GM21717 (cell line): ENCODE data around the gene LPGAT1.

Experiments
- ATAC-seq: cut with Tn5 transposase; IDR thresholded peaks from one replicate; pipeline ENCODE4 v1.9.1; 2021; ENCODE audit warnings: mild to moderate bottlenecking, moderate library complexity; ENCODE audit not compliant: unreplicated experiment

LPGAT1 gene

DNA sequence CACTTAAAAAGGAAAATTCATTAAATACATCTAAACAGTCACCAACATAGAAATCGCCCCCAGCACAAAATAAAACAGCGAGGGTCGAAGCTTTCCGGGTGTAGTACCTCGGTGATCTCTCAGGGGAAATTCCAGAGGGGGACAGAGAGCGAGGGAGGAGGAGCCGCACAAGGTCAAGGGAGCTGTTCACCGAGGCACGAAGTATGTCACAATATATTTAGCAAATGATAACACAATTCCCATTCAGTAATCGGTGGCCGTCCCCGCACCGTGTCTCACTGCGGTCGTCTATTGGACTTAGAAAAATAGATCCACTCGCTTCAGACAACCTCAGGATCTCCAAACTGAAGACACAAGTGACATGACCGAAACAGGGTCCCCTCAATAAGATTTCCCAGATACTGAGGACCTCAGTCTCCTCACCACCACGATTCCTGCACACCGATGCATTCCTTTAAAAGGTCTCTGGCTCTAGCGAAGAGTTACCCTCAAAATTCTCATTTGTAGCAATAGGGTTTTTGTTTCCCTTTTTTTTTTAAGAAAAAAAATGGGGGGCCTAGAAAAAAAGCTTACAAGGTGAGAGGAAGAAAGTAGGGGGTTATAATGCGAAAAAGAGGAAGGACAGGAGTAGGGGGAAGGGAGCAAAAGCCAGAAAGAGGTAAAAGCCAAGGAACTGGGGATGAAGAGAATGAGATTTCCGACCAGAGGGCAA, 1.1 kb downstream of the LPGAT1 start:
- ATAC-seq, result no peak

DNA sequence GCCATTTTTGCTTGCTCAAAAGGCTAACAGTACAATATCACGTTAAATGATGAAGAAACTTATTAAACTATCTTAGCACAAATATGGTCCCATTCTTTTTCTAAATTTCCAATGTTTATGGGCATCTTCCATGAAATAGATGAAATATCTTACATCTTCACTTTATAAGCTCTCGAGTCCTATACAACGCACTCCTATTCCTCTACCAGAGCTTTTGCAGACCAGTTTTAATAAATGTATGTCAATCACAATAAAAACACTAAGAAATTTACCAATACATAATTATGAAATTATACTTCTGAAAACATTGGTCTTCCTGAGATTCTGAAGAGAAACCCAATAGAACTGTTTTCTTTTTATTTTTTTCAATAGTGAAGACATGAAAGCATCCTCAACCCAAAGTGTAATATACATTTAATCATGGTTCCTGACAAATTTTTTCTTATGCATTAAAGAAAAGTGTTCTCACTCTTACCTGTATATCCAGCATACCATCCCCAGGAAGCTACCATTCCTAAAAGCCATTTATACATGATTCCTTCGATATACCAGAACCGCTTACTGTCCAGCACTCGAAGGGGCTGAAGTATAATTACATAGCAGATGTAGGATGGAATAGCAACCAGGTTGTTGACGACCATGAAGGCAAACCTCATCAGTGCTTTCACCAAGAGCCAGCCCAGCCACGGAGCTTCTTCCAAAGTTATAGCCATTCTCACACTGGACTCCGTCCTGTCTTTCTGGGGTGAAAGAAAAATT, 1.8 kb downstream of the LPGAT1 start:
- ATAC-seq, result no peak

- no peak for ATAC-seq
Measured at GRCh38 chr1:211827051-211827450, 3.5 kb downstream of the LPGAT1 start.

DNA sequence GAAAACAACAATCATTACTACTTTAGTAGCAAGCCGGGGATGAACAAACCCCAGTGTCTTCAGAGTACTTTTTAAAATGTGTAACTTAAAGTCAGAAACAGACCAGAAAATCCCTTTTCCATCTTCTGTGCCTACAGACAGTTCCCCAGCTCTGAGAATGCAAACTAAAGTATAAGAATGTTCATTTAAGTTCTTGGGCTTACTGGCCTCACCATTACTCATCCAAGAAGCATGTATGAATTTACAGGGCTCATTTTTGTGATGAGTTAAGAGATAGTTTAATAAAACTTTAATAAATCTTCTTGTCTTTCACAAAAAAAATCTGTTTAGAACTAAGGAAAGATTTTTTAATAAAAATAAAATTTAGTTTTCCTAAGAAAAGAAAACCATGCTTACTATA, 4.6 kb downstream of the LPGAT1 start:
- no peak for ATAC-seq

DNA sequence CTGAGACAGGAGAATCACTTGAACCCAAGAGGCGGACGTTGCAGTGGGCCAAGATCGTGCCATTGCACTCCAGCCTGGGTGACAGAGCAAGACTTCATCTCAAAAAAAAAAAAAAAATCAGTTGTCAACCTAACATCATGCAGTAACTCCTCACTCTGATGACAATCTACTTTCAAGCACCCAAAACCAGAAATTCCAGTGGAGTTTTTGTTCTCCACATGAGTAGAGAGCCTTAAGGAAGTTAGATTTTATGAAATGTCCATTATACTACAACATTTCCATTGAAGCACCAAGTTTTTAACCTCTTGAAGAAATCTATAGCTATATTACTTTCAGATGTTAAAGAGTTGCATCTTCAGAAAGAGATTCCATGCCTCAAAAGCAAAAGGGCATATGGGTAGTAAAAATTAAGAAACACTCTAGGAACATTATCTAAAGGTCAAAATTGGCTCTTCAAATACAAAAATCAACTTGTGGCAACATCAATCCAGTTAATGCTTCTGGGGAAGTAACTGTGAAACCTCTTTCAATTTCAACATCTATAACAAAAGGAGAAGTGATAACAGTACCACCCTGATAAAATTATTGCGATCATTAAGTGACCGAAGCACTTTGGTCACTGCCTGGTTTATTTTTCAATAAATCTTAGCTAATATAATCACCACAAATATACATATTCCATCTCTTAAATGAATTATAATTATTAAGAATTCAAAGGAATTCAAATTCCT, 7.7 kb downstream of the LPGAT1 start:
- ATAC-seq, result no peak

DNA sequence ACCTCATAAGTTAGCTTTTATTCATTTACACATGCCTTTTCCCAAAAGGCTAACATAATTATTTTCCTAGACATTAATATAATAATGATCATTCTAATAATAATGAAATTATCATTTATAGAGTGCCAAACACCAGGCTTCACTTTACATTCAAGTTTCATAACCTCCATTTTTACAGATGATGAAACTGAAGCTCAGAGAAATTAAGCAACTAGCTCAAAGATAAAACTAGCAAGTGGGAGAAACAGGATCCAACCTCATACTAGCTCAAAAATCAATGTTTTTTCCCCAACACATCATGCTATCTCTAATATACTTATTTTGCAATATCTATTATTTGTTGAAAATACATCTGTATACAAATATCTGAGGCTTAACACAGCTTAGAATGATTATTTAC, 14.0 kb downstream of the LPGAT1 start:
- no peak for ATAC-seq

GRCh38 chr1:211814313-211814712, 16.2 kb downstream of the LPGAT1 start:
- ATAC-seq, result no peak

DNA sequence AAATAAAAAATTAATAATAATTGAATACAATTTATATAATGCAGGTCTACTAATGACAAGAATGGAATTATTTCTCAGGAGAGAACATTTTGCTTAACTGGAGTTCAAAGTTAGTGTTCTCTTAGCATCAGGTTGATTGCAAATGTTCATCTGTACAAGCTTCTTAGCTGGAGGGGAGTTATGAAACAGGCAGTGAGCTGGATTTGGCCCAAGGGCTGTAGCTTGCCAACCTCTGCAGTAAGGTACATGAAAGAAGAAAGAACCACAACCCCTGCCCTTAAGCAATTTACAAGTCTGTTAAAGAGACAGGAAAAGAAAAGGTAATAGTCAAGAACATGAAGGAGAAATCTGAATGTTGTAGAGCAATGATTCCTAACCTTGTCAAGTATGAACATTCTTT, 17.0 kb downstream of the LPGAT1 start:
- ATAC-seq, result no peak

DNA sequence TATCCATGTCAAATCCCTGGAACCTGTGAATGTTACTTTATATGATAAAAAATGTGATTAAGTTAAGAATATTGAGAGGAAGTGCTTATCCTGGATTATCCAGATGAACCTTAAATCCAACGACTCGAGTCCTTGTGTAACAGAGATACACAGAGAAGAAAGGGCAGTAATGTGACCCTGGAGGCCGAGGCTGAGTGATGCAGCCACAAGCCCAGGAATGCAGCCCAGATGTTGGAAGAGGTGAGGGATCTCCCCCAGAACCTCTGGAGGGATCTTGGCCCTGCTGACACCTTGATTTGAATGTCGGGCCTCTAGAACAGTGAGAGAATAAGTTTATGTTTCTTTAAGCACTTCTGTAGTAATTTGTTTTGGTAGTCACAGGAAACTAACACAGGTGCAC, 18.0 kb downstream of the LPGAT1 start:
- no peak for ATAC-seq

DNA sequence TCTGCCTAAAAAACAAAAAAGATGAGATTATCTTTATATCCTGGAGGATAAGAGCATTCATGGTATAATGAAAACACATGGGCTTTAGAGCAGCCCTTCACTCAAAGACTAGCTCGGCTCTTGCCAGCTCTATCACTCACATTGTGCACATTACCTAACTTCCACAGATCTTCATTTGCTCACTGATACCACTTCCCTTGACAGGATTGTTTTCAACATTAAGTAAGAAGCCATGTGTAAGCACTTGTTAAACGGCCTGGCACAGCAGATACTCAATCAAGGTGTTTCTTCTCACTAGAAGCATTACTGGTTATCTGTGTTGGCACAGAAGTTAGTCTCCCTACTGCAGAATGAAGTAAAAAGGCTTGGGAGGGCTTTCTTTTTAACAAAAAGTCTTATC, 18.7 kb downstream of the LPGAT1 start:
- no peak for ATAC-seq

- ATAC-seq, result no peak
Measured at GRCh38 chr1:211811126-211811525, 19.4 kb downstream of the LPGAT1 start.

- no peak for ATAC-seq
Measured at GRCh38 chr1:211808475-211808874, 22.1 kb downstream of the LPGAT1 start.

- ATAC-seq, result no peak
Measured at GRCh38 chr1:211804915-211805314, 25.6 kb downstream of the LPGAT1 start.

DNA sequence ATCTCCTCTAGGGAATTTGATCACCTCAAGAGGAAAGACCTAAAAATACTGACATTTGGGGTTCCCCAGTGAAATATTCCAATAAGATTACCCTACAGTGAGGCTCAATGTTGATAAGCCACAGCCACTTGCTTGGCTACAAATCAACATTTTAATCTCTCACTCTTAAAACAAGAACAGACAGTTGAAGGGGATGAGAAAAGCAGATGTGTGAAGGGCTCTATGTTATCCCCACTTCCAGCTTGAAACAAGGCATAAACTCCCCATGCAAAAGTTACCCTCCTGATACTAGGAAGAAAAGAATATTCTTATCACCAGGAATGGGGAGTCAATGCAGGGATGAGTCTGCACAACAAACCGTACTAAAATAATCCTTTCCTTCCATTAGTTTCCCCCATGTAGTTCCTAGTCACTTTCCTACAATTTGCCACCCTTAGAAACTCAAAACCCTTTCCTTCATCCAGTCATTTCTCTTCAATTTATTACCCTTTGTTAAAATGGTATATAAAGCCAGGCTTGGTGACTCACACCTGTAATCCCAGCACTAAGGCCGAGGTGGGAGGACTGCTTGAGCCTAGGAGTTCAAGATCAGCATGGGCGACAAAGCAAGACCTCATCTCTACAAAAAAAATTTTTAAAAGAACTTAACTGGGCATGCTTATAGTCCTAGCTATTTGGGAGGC, 29.5 kb downstream of the LPGAT1 start:
- ATAC-seq, result no peak

GRCh38 chr1:211797994-211798393, 32.6 kb downstream of the LPGAT1 start:
- no peak for ATAC-seq

DNA sequence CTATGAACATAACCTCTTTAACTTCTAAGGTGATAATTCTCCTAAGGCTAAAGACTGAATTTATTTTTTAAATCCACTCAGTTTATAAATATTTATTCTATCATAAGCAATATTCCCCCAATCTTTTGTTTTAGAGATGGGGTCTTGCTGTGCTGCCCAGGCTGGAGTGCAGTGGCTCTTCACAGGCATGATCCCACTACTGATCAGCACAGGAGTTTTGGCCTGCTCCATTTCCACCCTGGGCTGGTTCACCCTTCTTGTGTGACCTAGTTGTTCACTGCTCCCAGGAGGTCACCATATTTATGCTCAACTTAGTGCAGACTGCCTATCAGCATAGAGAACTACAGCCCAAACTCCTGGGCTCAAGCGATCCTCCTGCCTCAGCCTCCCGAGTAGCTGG, 38.6 kb downstream of the LPGAT1 start:
- no peak for ATAC-seq

- no peak for ATAC-seq
Measured at GRCh38 chr1:211789641-211790464, 40.7 kb downstream of the LPGAT1 start.

DNA sequence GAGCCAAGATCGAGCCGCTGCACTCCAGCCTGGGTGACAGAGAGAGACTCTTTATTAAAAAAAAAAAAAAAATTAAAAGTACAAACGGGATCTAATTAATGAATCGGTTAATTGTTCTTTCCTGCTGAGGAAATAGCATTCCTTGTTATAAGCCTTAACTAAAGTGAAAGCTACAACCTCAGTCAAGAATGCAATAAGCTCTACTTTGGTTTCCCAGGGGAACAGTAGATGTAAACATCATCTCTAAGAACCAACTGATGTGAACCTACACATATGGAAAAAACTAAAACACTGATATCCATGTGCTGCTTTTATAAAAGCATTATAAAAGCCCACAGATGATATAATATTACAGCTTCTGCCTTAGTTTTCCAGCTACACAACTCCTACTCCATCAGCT, 41.9 kb downstream of the LPGAT1 start:
- no peak for ATAC-seq

- ATAC-seq, result no peak
Measured at GRCh38 chr1:211783897-211784296, 46.7 kb downstream of the LPGAT1 start.

- no peak for ATAC-seq
Measured at GRCh38 chr1:211783266-211783665, 47.3 kb downstream of the LPGAT1 start.
